Effector CD4-positive, alpha-beta T cell (primary cell): ENCODE data around the gene SLC35F6.
"Not testable (repeated sequence)": the region's sequence is repeated elsewhere in the genome, so short reads cannot be mapped to it uniquely, and the experiment has no call there.

Experiments
- DNase-seq: peaks from one replicate; pipeline ENCODE4 v3.0.0-alpha.2; 2020

The SLC35F6 gene

DNA sequence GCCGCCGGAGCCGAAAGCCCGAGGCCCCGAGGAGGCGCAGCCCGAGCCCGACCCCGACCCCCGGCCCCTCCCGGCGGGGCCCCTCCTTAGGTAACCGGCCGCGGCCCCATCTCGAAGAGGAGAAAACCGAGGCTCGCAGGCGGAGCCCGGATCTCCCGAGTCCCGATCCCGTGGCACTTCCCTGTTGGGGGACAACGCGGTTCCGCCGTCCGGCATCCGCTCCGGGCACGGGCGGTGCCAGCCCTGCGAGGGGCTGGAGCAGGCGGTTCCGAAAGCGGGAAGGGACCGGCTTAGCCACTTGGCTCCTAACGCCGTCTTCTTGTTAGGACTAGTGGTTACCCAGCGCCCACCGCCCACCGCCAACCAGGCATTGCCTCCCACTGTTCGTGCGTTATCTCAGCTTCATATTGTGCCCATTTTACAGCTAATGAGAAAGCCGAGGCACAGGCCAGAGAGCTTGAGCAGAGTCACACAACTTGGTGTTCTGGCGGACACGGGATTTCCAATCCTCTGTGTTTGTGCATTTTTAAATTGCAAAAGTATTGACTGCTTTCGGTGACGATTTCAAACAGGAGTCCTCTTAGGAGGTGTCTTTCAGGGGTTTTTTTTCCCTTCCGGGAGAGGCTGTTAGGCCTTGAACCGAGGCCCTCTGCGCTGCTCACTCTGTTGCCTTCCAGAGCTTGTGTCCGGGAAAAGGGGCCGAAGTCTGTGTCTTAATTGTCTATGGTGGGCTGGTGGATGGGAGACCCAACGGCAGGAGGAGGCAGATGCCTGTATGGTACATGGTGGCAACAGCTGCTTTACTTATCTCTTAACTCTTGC, 22.3 kb downstream of the SLC35F6 start:
- DNase-seq, result no peak

- DNase-seq, result no peak
Measured at GRCh38 chr2:26792720-26793119, 28.6 kb downstream of the SLC35F6 start.

- DNase-seq, result no peak
Measured at GRCh38 chr2:26793518-26793917, 29.4 kb downstream of the SLC35F6 start.

- DNase-seq, result not testable (repeated sequence)
Measured at GRCh38 chr2:26795135-26795534, 31.1 kb downstream of the SLC35F6 start.

- no peak for DNase-seq
Measured at GRCh38 chr2:26801328-26801727, 37.2 kb downstream of the SLC35F6 start.

GRCh38 chr2:26801796-26802195, 37.7 kb downstream of the SLC35F6 start:
- no peak for DNase-seq

GRCh38 chr2:26805241-26805676, 41.2 kb downstream of the SLC35F6 start:
- no peak for DNase-seq

GRCh38 chr2:26807788-26808460, 43.8 kb downstream of the SLC35F6 start:
- DNase-seq, result no peak

DNA sequence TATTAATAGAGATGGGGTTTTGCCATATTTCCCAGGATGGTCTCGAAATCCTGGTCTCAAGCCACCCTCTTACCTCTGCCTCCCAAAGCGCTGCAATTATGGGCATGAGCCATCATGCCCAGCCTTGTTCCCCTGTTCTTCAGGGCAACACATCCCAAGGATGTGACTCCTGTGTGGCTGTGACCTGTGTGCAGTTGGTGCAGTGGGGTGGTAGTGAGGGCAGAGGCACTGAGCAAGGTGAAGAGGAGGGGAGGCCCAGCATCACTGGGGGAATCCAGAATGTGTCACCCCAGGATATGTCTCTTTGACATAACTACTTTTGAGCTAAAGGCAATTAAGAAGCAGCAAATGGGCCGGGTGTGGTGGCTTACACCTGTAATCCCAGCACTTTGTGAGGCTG, 45.1 kb downstream of the SLC35F6 start:
- DNase-seq, result no peak

- DNase-seq, result no peak
Measured at GRCh38 chr2:26809876-26810577, 45.9 kb downstream of the SLC35F6 start.

- no peak for DNase-seq
Measured at GRCh38 chr2:26811261-26811660, 47.2 kb downstream of the SLC35F6 start.

- no peak for DNase-seq
Measured at GRCh38 chr2:26811791-26812694, 48.0 kb downstream of the SLC35F6 start.

GRCh38 chr2:26812731-26813130, 48.6 kb downstream of the SLC35F6 start:
- DNase-seq, result no peak

- not testable (repeated sequence) for DNase-seq
Measured at GRCh38 chr2:26814072-26814765, 50.1 kb downstream of the SLC35F6 start.

DNA sequence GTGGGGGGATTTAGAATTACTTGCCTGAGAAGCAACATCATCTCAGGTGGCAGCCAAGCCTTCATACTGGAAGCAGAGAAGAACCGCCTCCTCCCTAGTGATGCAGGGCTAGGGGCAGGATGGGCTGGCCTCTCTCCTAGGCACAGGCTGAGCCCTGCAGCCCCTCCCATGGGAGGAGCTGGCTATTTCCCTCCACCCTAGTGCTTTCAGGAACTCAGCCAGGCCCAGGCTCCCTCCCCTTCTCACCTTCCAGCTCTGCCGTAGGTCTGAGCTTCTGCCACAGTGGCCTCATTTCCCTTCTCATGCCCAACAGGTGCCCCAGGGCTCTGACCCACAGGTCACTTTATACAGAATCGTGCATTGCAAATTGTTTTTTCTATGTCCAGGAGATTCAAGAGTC, 52.8 kb downstream of the SLC35F6 start:
- DNase-seq, result no peak

GRCh38 chr2:26818255-26818654, 54.2 kb downstream of the SLC35F6 start:
- DNase-seq, result no peak

DNA sequence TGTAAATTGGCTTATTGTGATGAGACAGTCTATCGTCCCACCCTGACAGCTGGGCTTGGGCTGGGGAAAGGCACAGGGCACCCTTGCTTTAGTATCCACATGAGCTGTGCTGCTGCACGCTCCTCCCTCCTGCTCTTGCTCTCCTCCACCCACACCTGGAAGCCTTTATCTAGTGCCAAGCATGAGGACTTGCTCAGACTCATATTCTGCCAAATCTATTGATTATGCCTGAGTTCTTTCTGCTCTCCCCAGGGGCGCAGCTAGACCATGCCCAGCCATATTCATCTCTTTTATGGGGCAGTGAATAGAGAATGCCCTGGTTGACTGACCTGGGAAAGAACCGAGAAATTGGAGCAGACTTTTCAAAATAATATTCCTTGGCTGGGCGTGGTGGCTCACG, 54.9 kb downstream of the SLC35F6 start:
- DNase-seq, result no peak

DNA sequence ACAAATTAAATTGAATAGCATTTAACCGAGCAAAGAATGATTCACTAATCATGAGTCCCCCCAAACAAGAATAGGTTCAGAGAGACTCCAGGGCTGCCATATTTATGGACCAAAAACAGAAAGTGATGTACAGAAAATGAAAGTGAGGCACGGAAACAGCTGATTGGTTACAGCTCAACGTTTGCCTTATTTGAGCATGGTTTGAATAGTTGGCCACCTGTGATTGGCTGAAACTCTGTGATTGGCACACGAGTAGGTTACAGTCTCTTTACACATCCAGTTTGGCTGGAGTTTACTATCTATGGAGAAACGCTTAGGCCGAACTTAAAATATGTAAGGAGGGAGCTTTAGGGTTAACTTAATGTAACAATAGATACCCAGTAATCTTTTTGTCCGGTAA, 56.8 kb downstream of the SLC35F6 start:
- no peak for DNase-seq

DNA sequence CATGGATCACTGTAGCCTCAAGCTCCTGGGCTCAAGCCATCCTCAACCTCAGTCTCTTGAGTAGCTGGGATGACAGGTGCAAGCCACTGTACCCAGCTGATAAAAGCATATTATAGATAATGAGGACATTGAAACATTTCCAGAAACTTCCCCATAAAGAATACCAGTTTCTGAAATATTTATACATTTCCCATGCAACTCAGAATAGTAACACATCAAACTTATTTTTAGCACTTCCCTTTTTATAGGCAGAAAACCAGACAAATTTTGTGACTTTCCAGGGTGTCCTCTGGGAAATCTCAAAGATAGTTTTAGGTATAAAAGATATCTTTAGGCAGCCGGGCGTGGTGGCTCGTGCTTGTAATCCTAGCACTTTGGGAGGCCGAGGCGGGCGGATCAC, 58.8 kb downstream of the SLC35F6 start:
- DNase-seq, result no peak
